K562 (cell line): Measurements from ENCODE around the gene SCARF2. TPM values are rescaled to one million over a fixed set of nuclear protein-coding genes. Genes with fewer than 3 reads are reported as not detected.

ENCODE experiments used
- ATF1 ChIP-seq, 2 experiments: fragments of 450-650 bp in 1 of 2; IDR thresholded peaks; 2 replicates each; pipeline ENCODE4 v1.6.1; 2016; ENCODE audit warnings: missing compliant biosample characterization in 1 of 2, missing genetic modification characterization in 1 of 2
- CBX5 ChIP-seq: IDR thresholded peaks from 2 replicates; pipeline ENCODE4 v1.6.1; 2014; ENCODE audit warnings: low read depth, borderline replicate concordance
- CHCHD3 ChIP-seq: fragments of 250-450 bp; sonication (Bioruptor Pico); IDR thresholded peaks from 2 replicates; pipeline ENCODE4 v2.1.2; 2022; ENCODE audit warnings: mild to moderate bottlenecking
- EGR1 ChIP-seq: fragments of 450-650 bp; conservative IDR thresholded peaks from 2 replicates; pipeline ENCODE4 v1.6.1; 2017; ENCODE audit warnings: mild to moderate bottlenecking
- FOXJ2 ChIP-seq: fragments of 200-800 bp; sonication (Bioruptor generic); IDR thresholded peaks from 2 replicates; pipeline ENCODE4 v1.6.1; 2016; ENCODE audit warnings: missing genetic modification characterization, missing compliant biosample characterization
- HDAC6 ChIP-seq: IDR thresholded peaks from 2 replicates; pipeline ENCODE4 v1.6.1; 2012; ENCODE audit warnings: low read depth, mild to moderate bottlenecking, control low read depth, inconsistent platforms, low read length, moderate library complexity
- ID3 ChIP-seq, 2 experiments: fragments of 250-450 bp in 1 of 2; fragments of 450-650 bp in 1 of 2; sonication (Bioruptor Pico) in 1 of 2; IDR thresholded peaks; 2 replicates each; pipeline versions ENCODE4 v1.6.1 to v1.8.0; 2016 to 2021; ENCODE audit warnings: mild to moderate bottlenecking in 2 of 2, moderate library complexity in 2 of 2, missing compliant biosample characterization in 1 of 2, missing genetic modification characterization in 1 of 2
- LCOR ChIP-seq: sonication (generic); formaldehyde crosslinking; IDR thresholded peaks from 2 replicates; pipeline ENCODE4 v1.8.0; 2022; ENCODE audit warnings: mild to moderate bottlenecking, missing genetic modification reagents
- MEF2D ChIP-seq: conservative IDR thresholded peaks from 2 replicates; pipeline ENCODE4 v1.6.1; 2016; ENCODE audit warnings: low read depth, missing genetic modification characterization, missing compliant biosample characterization
- NCOA4 ChIP-seq: fragments of 450-650 bp; IDR thresholded peaks from 2 replicates; pipeline ENCODE4 v1.6.1; 2018; ENCODE audit warnings: mild to moderate bottlenecking; ENCODE audit not compliant: partially characterized antibody
- NELFE ChIP-seq: IDR thresholded peaks from 2 replicates; pipeline ENCODE4 v1.6.1; 2011; ENCODE audit warnings: mild to moderate bottlenecking; ENCODE audit not compliant: insufficient read depth, insufficient read length
- NFIX ChIP-seq: fragments of 250-450 bp; sonication (Bioruptor Pico); IDR thresholded peaks from 2 replicates; pipeline ENCODE4 v1.4.0; 2020; ENCODE audit warnings: low read depth, mild to moderate bottlenecking, moderate library complexity
- POLR2G ChIP-seq: fragments of 200-400 bp; formaldehyde crosslinking; IDR thresholded peaks from 2 replicates; pipeline ENCODE4 v1.6.1; 2017; ENCODE audit warnings: low read depth, mild to moderate bottlenecking, antibody characterized with exemption, low read length, moderate library complexity
- PTBP1 ChIP-seq: fragments of 200-400 bp; formaldehyde crosslinking; IDR thresholded peaks from 2 replicates; pipeline ENCODE4 v1.6.1; 2017; ENCODE audit warnings: low read depth, low read length
- RBM25 ChIP-seq: fragments of 200-400 bp; formaldehyde crosslinking; IDR thresholded peaks from 2 replicates; pipeline ENCODE4 v1.6.1; 2018; ENCODE audit warnings: low read length, low read depth, moderate library complexity; ENCODE audit not compliant: severe bottlenecking
- SMARCE1 ChIP-seq: fragments of 450-650 bp; IDR thresholded peaks from 2 replicates; pipeline ENCODE4 v1.7.1; 2016; ENCODE audit warnings: mild to moderate bottlenecking
- TAF1 ChIP-seq: IDR thresholded peaks from 2 replicates; pipeline ENCODE4 v1.6.1; 2011; ENCODE audit warnings: mild to moderate bottlenecking, low read length, moderate library complexity; ENCODE audit not compliant: insufficient read depth, control insufficient read depth, severe bottlenecking; ENCODE audit errors: extremely low read depth
- TFAM ChIP-seq: fragments of 250-450 bp; sonication (Bioruptor Pico); conservative IDR thresholded peaks from 2 replicates; pipeline ENCODE4 v1.5.0; 2021; ENCODE audit warnings: mild to moderate bottlenecking, moderate library complexity
- TFAP4 ChIP-seq: sonication (generic); formaldehyde crosslinking; IDR thresholded peaks from 2 replicates; pipeline ENCODE4 v1.8.0; 2022; ENCODE audit warnings: missing genetic modification reagents, mild to moderate bottlenecking, moderate library complexity, borderline replicate concordance
- ZNF175 ChIP-seq: fragments of 200-800 bp; sonication (Bioruptor generic); IDR thresholded peaks from 2 replicates; pipeline ENCODE4 v1.6.1; 2016; ENCODE audit warnings: low read depth, mild to moderate bottlenecking, missing genetic modification characterization, missing compliant biosample characterization
- ZNF384 ChIP-seq: IDR thresholded peaks from 2 replicates; pipeline ENCODE4 v1.6.1; 2012; ENCODE audit warnings: low read depth, low read length, improper control_type of control experiment
- ZNF561 ChIP-seq: fragments of 450-650 bp; formaldehyde crosslinking; conservative IDR thresholded peaks from 2 replicates; pipeline ENCODE4 v1.4.0; 2020; ENCODE audit warnings: mild to moderate bottlenecking, moderate library complexity
- ZNF644 ChIP-seq: fragments of 200-800 bp; sonication (Bioruptor generic); IDR thresholded peaks from 2 replicates; pipeline ENCODE4 v1.6.1; 2016; ENCODE audit warnings: low read depth, missing genetic modification characterization, missing compliant biosample characterization
- polyA plus RNA-seq, 8 experiments: library from polyadenylated mRNA; depleted of rRNA in 4 of 8; stranded (reverse) in 5 of 8; unstranded in 3 of 8; fragments of >200 nt; fragmentation: Nextera tagmentation in 2 of 8; fragmentation: Illumina TruSeq in 1 of 8; extraction: Ambion mirVana in 2 of 8; extraction: Trizol in 1 of 8; gene quantifications; 2 replicates each; pipeline versions ENCODE4 v1.2.1 to v1.2.3, GENCODE V29; 2011 to 2014; ENCODE audit warnings: inconsistent platforms in 1 of 8, missing spikeins in 1 of 8
- total RNA-seq, 7 experiments: library from RNA; depleted of rRNA in 6 of 7; stranded (reverse); fragments of >200 nt in 6 of 7; fragmentation: Illumina TruSeq in 2 of 7; extraction: Trizol in 2 of 7; gene quantifications; 2 replicates each; pipeline versions ENCODE4 v1.2.1 to v1.2.3, GENCODE V29; 2011 to 2021; ENCODE audit warnings: low replicate concordance in 1 of 7
- TF ChIP-seq, protein P1 (sequence below): fragments of 450-650 bp; formaldehyde crosslinking; IDR thresholded peaks from 2 replicates; pipeline ENCODE4 v1.4.0; 2022; ENCODE audit warnings: missing genetic modification characterization
- TF ChIP-seq, protein P2 (sequence below): sonication (generic); formaldehyde crosslinking; IDR thresholded peaks from 2 replicates; pipeline ENCODE4 v1.8.0; 2023; ENCODE audit warnings: mild to moderate bottlenecking, missing genetic modification reagents

SCARF2 gene
- total and polyA plus RNA-seq, 9 of the 15 experiments (the other 6 are each of a cell fraction or from before 2014, with no cell fraction given): 0.06 to 0.32 (median 0.21) TPM; not detected in 5

GRCh38 chr22:20405931-20406685 is 31.5 kb downstream of the SCARF2 start (continued):
- TF ChIP-seq ID3 (CRISPR knock-in tag; IDR thresholded peaks at IDR 0.05): no peak
- TF ChIP-seq ID3 (tag; IDR thresholded peaks at IDR 0.05): no peak
- no peak for TF ChIP-seq NFIX (CRISPR knock-in tag)
- TF ChIP-seq ZNF384: no peak
- no peak for TF ChIP-seq MEF2D
- TF ChIP-seq TFAP4 (CRISPR knock-in tag): no peak
- no peak for TF ChIP-seq CHCHD3 (CRISPR knock-in tag)
- no peak for TF ChIP-seq CBX5
- TF ChIP-seq EGR1: no peak
- TF ChIP-seq ZNF561 (CRISPR knock-in tag): no peak
- TF ChIP-seq TFAM (CRISPR knock-in tag): no peak
- no peak for TF ChIP-seq FOXJ2 (tag)
- TF ChIP-seq, protein P1, sequence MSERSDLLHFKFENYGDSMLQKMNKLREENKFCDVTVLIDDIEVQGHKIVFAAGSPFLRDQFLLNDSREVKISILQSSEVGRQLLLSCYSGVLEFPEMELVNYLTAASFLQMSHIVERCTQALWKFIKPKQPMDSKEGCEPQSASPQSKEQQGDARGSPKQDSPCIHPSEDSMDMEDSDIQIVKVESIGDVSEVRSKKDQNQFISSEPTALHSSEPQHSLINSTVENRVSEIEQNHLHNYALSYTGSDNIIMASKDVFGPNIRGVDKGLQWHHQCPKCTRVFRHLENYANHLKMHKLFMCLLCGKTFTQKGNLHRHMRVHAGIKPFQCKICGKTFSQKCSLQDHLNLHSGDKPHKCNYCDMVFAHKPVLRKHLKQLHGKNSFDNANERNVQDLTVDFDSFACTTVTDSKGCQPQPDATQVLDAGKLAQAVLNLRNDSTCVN (CRISPR knock-in tag): no peak
- TF ChIP-seq, protein P2, sequence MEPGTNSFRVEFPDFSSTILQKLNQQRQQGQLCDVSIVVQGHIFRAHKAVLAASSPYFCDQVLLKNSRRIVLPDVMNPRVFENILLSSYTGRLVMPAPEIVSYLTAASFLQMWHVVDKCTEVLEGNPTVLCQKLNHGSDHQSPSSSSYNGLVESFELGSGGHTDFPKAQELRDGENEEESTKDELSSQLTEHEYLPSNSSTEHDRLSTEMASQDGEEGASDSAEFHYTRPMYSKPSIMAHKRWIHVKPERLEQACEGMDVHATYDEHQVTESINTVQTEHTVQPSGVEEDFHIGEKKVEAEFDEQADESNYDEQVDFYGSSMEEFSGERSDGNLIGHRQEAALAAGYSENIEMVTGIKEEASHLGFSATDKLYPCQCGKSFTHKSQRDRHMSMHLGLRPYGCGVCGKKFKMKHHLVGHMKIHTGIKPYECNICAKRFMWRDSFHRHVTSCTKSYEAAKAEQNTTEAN (CRISPR knock-in tag): no peak
- TF ChIP-seq TAF1: no peak
- TF ChIP-seq PTBP1: no peak
- TF ChIP-seq NCOA4: no peak
- TF ChIP-seq ATF1 (CRISPR knock-in tag; IDR thresholded peaks at IDR 0.05): 0 out of 2 replicates have a peak, but pooled peaks have one; percentile 25
- TF ChIP-seq ATF1 (tag; IDR thresholded peaks at IDR 0.05): no peak
- no peak for TF ChIP-seq RBM25
- no peak for TF ChIP-seq ZNF644
- TF ChIP-seq POLR2G: peak; percentile 54
- no peak for TF ChIP-seq SMARCE1
- TF ChIP-seq NELFE: no peak
- TF ChIP-seq LCOR (CRISPR knock-in tag): no peak
- no peak for TF ChIP-seq ZNF175 (CRISPR knock-in tag)
- 0 out of 2 replicates have a peak, but pooled peaks have one; percentile 7 for TF ChIP-seq HDAC6
